Colon (tissue), 2 donors: ENCODE data around the gene ZNF787.

Experiments used
- FAIRE-seq: peaks from 2 replicates; lab custom pipeline; 2012; peaks lifted over from hg19 to GRCh38; lab: Jason Lieb, UNC
- donor health status: control.
- donor health status: control.

ZNF787 gene

GRCh38 chr19:56120371-56121179 is 520 bp downstream of the ZNF787 start:
- FAIRE-seq, result no peak

GRCh38 chr19:56120002-56120370 is 1.1 kb downstream of the ZNF787 start:
- no peak for FAIRE-seq

- FAIRE-seq, result no peak
Measured at GRCh38 chr19:56119582-56119978, 1.5 kb downstream of the ZNF787 start.

- FAIRE-seq, result no peak
Measured at GRCh38 chr19:56118666-56119581, 2.2 kb downstream of the ZNF787 start.

- FAIRE-seq, result no peak
Measured at GRCh38 chr19:56117889-56118288, 3.2 kb downstream of the ZNF787 start.

GRCh38 chr19:56117376-56117884 is 3.7 kb downstream of the ZNF787 start:
- FAIRE-seq, result no peak

- no peak for FAIRE-seq
Measured at GRCh38 chr19:56116606-56117005, 4.5 kb downstream of the ZNF787 start.

GRCh38 chr19:56115490-56115889 is 5.6 kb downstream of the ZNF787 start:
- no peak for FAIRE-seq

GRCh38 chr19:56114778-56115110 is 6.4 kb downstream of the ZNF787 start:
- FAIRE-seq, result no peak

GRCh38 chr19:56114051-56114777 is 6.9 kb downstream of the ZNF787 start:
- no peak for FAIRE-seq

- FAIRE-seq, result no peak
Measured at GRCh38 chr19:56113074-56113632, 7.9 kb downstream of the ZNF787 start.

- no peak for FAIRE-seq
Measured at GRCh38 chr19:56112313-56112709, 8.8 kb downstream of the ZNF787 start.

GRCh38 chr19:56111601-56112312 is 9.3 kb downstream of the ZNF787 start:
- FAIRE-seq, result no peak

- no peak for FAIRE-seq
Measured at GRCh38 chr19:56110515-56111448, 10.3 kb downstream of the ZNF787 start.

- no peak for FAIRE-seq
Measured at GRCh38 chr19:56109226-56109625, 11.9 kb downstream of the ZNF787 start.

- no peak for FAIRE-seq
Measured at GRCh38 chr19:56108447-56109195, 12.5 kb downstream of the ZNF787 start.

- no peak for FAIRE-seq
Measured at GRCh38 chr19:56107626-56108351, 13.3 kb downstream of the ZNF787 start.

GRCh38 chr19:56106993-56107392 is 14.1 kb downstream of the ZNF787 start:
- no peak for FAIRE-seq

GRCh38 chr19:56106397-56106849 is 14.7 kb downstream of the ZNF787 start:
- no peak for FAIRE-seq
